PC-9 (cell line): ENCODE results near the gene USE1. TPM values are rescaled to one million over a fixed set of nuclear protein-coding genes. Genes with fewer than 3 reads are reported as not detected.

Source experiments
- BruUV-seq: library from RNA; stranded (reverse); fragments of 400-500 nt; replicated peaks from 2 replicates; lab custom pipeline; 2021; lab: Mats Ljungman, UMichigan
- CTCF ChIA-PET: fragments of 300-600 bp; sonication (Branson Sonifier 250); formaldehyde crosslinking; loops from one replicate; lab custom pipeline; 2022; ENCODE audit warnings: antibody characterized with exemption; lab: Charles Lee
- POLR2A ChIA-PET: fragments of 300-600 bp; sonication (Branson Sonifier 250); formaldehyde crosslinking; loops from one replicate; lab custom pipeline; 2022; ENCODE audit warnings: antibody characterized with exemption; ENCODE audit not compliant: unreplicated experiment; lab: Charles Lee
- DNase-seq, 2 experiments: peaks; one replicate each; pipeline versions ENCODE4 v3.0.0 to v3.0.0-alpha.2; 2015 to 2022; ENCODE audit warnings: mixed read lengths in 1 of 2
- H2AFZ ChIP-seq: fragments of 200-600 bp; sonication (generic); 2 replicates; pipeline ENCODE4 v1.8.1; 2017; ENCODE audit warnings: antibody characterized with exemption
- H3F3A ChIP-seq: fragments of 200-600 bp; sonication (generic); 2 replicates; pipeline ENCODE4 v1.8.1; 2017; ENCODE audit warnings: antibody characterized with exemption, mild to moderate bottlenecking, low read depth; ENCODE audit not compliant: insufficient read depth
- H3K27ac ChIP-seq: fragments of 200-600 bp; sonication (generic); 2 replicates; pipeline ENCODE4 v1.6.1; 2016; ENCODE audit warnings: mixed run types
- H3K27me3 ChIP-seq: fragments of 200-600 bp; sonication (generic); 2 replicates; pipeline ENCODE4 v1.6.1; 2016; ENCODE audit warnings: low read depth, mixed run types; ENCODE audit not compliant: insufficient read depth
- H3K36me3 ChIP-seq: fragments of 200-600 bp; sonication (generic); 2 replicates; pipeline ENCODE4 v1.6.1; 2016; ENCODE audit warnings: low read depth, mixed run types
- H3K4me1 ChIP-seq: fragments of 200-600 bp; sonication (generic); replicated peaks from 2 replicates; pipeline ENCODE4 v1.6.1; 2016; ENCODE audit warnings: mixed run types; ENCODE audit not compliant: insufficient read depth
- H3K4me2 ChIP-seq: fragments of 200-600 bp; sonication (generic); 2 replicates; pipeline ENCODE4 v1.6.1; 2017; ENCODE audit warnings: mixed run types
- H3K4me3 ChIP-seq: fragments of 200-600 bp; sonication (generic); 2 replicates; pipeline ENCODE4 v1.6.1; 2016; ENCODE audit warnings: mixed run types
- H3K79me2 ChIP-seq: fragments of 200-600 bp; sonication (generic); 2 replicates; pipeline ENCODE4 v1.6.1; 2017; ENCODE audit warnings: low read depth, mixed run types
- H3K9me2 ChIP-seq: fragments of 200-600 bp; sonication (generic); 2 replicates; pipeline ENCODE4 v1.8.1; 2017; ENCODE audit warnings: mild to moderate bottlenecking; ENCODE audit not compliant: insufficient read depth
- H3K9me3 ChIP-seq: fragments of 200-600 bp; sonication (generic); 2 replicates; pipeline ENCODE4 v1.8.1; 2016; ENCODE audit warnings: low read depth; ENCODE audit not compliant: insufficient read depth
- H4K20me1 ChIP-seq: fragments of 200-600 bp; sonication (generic); 2 replicates; pipeline ENCODE4 v1.8.1; 2017; ENCODE audit not compliant: insufficient read depth
- CTCF ChIP-seq: fragments of 200-600 bp; sonication (generic); conservative IDR thresholded peaks from 2 replicates; pipeline ENCODE4 v1.6.1; 2017; ENCODE audit warnings: mixed run types, antibody characterized with exemption, mild to moderate bottlenecking, moderate library complexity
- EZH2 ChIP-seq: fragments of 200-600 bp; sonication (generic); IDR thresholded peaks from 2 replicates; pipeline ENCODE4 v1.8.0; 2017; ENCODE audit warnings: antibody characterized with exemption, low read depth
- intact Hi-C: fragments of 100-400 bp; cut with micrococcal nuclease; formaldehyde crosslinking; loops from one replicate; pipeline ENCODE4 v1.10.0; 2022; ENCODE audit not compliant: unreplicated experiment
- total RNA-seq: library from RNA; stranded (reverse); gene quantifications from 2 replicates; pipeline ENCODE4 v1.2.3, GENCODE V29; 2021

USE1 gene
- total RNA-seq, 1 experiment from 2014 or later, result 19.8 TPM

- BruUV-seq, result no TSS peak
- no peak overlapping the region for H3K4me2 ChIP-seq
- CTCF ChIA-PET, result no interaction called here
- no peaks in the 10 kb centered on the region for H3K79me2 ChIP-seq
- H3K9me3 ChIP-seq, result no peaks in the 10 kb centered on the region
- POLR2A ChIA-PET, result no interaction called here
- no peaks in the 10 kb centered on the region; the same call in 1 of the 2 replicates for H3F3A ChIP-seq
- 0 out of 2 replicates have a peak, but pooled peaks cover under 1% of the 10 kb centered on the region for H4K20me1 ChIP-seq
- 0 out of 2 replicates have a peak, but pooled peaks cover 11% of the 10 kb centered on the region for H3K36me3 ChIP-seq
- H3K27ac ChIP-seq, result no peak overlapping the region
- no peaks in the 10 kb centered on the region for H3K9me2 ChIP-seq
- no peaks in the 10 kb centered on the region for H3K4me1 ChIP-seq
- no peak overlapping the region for H2AFZ ChIP-seq
- DNase-seq, result no peak
- H3K4me3 ChIP-seq, result no peak overlapping the region
- H3K27me3 ChIP-seq, result no peaks in the 10 kb centered on the region
- no peak for TF ChIP-seq EZH2
- TF ChIP-seq CTCF, result no peak
- intact Hi-C loops, result no loop called here
Measured at GRCh38 chr19:17195106-17195505, 20.1 kb upstream of the USE1 start.

GRCh38 chr19:17196610-17197009 is 18.5 kb upstream of the USE1 start:
- Histone ChIP-seq H3K27ac (no peak overlapping the region), H3K36me3 (0 out of 2 replicates have a peak, but pooled peaks cover 10% of the 10 kb centered on the region), H2AFZ (no peak overlapping the region), H3K9me3 (no peaks in the 10 kb centered on the region), H3K9me2 (no peaks in the 10 kb centered on the region), H4K20me1 (no peaks in the 10 kb centered on the region), H3K4me2 (no peak overlapping the region), H3F3A (peaks cover 7% of the 10 kb centered on the region), H3K79me2 (no peaks in the 10 kb centered on the region), H3K4me1 (no peaks in the 10 kb centered on the region), H3K4me3 (no peak overlapping the region), H3K27me3 (no peaks in the 10 kb centered on the region)
- no TSS peak for BruUV-seq
- ChIA-PET CTCF (no interaction called here), POLR2A (no interaction called here)
- no peak for TF ChIP-seq EZH2
- no peak for DNase-seq
- intact Hi-C loops, result no loop called here

- H3K79me2 ChIP-seq, result no peaks in the 10 kb centered on the region
- H3K27me3 ChIP-seq, result no peaks in the 10 kb centered on the region
- DNase-seq, result no peak
- no peaks in the 10 kb centered on the region for H3K4me1 ChIP-seq
- H3K9me3 ChIP-seq, result no peaks in the 10 kb centered on the region
- intact Hi-C loops, result no loop called here
- H3K9me2 ChIP-seq, result no peaks in the 10 kb centered on the region
- BruUV-seq, result no TSS peak
- no peak for TF ChIP-seq EZH2
- no peak for TF ChIP-seq CTCF
- H3K4me2 ChIP-seq, result no peak overlapping the region
- H3K36me3 ChIP-seq, result 0 out of 2 replicates have a peak, but pooled peaks cover 9% of the 10 kb centered on the region
- H3K27ac ChIP-seq, result no peak overlapping the region
- H2AFZ ChIP-seq, result no peak overlapping the region
- H4K20me1 ChIP-seq, result no peaks in the 10 kb centered on the region
- H3F3A ChIP-seq, result peaks cover 7% of the 10 kb centered on the region
- ChIA-PET POLR2A (no interaction called here), CTCF (no interaction called here)
- H3K4me3 ChIP-seq, result no peak overlapping the region
Measured at GRCh38 chr19:17197666-17198065, 17.5 kb upstream of the USE1 start.
